Measurements from ENCODE around the gene SELENOM. TPM values are rescaled to one million over a fixed set of nuclear protein-coding genes. Genes with fewer than 3 reads are reported as not detected.
"Not testable (repeated sequence)": the region's sequence is repeated elsewhere in the genome, so short reads cannot be mapped to it uniquely, and the experiment has no call there.

Gene SELENOM
- total RNA-seq, 1 donor from 2014 or later, result 7.0 TPM

DNA sequence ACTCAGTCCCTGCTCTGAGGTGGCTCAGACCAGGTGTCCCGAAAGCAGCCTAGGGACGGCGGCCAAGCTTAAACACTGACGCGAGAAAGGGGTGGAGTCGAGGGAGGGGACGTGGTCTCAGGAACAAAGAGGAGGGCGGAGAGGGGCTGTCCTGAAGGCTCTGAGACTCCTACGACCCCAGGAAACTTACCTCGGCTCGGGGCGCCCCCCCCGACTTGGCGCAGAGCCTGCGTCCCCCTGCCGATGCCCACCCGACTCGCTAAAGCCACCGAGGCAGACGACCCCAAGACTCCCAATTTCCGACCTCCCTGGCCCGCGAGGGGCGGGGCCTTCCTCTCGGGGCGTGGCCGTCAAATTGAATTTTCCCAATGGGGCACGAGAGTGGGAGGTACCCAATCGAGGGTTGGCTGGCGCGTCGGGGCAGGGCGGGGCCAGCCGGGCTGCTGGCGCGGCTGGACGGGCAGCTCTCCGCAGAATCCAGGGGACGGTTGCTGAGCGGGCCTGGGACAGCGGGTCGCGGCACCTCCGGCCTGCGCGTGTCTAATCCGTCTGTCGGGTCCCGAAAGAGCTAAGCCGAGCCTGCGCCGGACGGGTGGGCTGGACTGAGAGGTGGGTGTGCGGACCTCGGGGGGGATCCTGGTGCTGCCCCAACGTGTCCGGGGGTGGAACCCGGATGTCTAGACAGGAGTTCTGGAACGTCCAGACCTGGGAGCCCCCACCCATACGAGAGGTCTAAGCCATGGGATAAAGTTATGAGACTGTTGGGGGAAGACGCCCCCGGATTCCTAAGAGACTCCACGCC is 26.3 kb downstream of the SELENOM start, which contains the start of gene SMTN:
Gene SMTN (plus strand): TSS at position 471 of the 802 bp plus-strand sequence. CDS start 1,941 bp downstream, outside the sequence.
- DNase-seq (ENCODE audit: low spot score) (peak; percentile 92), ATAC-seq (peak; percentile 84)

DNA sequence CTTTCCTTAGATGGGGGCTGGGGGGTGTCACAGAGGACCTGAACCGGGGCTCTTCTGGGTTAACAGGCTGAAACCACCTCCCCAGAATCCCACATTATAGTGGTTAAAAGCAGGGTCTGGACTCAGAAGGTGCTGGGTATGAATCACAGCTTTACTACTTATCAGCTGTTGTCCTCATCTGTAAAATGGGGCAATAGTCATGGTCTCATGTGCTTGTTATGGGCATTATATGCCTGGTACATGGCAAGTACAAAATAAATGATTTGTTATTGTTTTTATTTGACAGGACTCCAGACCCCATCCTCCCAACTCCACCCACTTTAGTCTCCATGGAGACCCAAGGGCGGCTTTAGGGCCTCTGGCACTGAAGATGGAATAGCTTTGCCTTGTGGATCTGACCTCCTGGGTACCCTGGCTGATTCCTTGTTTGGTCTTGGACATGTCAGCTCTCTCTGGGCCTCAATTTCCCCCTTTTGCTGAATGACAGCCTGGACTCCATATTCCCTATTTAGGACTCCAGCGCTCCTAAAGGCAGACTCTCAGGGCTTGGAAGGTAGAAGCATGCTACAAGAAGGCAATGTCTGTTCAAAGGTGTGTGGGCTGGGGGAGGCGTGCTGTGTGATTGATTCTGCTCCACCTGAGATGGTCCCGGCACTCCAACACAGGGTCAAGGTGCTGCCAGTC is 27.1 kb downstream of the SELENOM start:
- no peak for ATAC-seq
- DNase-seq (ENCODE audit: low spot score), result no peak

DNA sequence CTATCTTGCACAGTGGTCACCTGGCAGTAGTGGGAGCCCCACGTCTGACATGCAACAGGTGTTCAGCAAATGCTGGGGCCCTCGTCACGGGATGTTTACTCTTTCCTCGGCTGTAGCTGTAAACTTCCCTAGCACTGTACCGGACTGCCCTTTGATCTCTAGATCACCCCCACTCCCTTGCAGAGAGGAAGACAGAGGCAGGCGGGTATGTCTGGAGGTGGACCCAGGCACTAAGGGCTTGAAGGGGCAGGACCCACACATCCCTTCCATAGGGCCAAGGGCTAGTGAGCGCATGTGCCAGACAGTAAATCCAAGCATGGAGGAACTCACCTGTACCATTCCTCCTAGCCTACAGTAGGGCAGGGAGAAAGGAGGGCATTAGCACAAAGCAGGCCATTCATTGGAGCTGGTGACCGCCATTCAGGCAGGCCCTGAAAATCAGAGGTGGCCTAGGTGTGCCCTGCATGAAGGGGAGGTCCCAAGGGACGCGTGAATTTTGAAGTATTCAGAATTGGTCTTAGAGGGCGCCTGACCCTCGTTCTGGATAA is 28.2 kb downstream of the SELENOM start:
- DNase-seq (ENCODE audit: low spot score) (no peak), ATAC-seq (no peak)

DNA sequence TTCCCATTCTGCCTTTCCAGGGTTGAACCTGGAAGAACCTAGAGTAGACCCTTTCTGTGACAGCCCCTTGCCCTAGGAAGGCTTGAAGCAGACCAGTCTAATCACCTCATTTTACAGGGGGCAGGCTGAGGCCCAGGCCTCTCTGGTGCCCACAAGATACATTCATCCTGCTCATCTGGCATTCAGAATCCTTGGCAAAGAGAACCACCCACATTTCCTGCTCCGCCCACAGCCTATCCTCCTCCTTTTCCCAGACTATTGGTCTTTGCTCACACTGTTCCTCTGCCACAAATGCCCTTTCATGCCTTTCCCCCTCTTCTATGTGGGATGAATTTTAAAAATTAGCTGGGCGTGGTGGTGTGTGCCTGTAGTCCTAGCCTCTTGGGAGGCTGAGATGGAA is 29.0 kb downstream of the SELENOM start:
- not testable (repeated sequence) for DNase-seq (ENCODE audit: low spot score); ATAC-seq

DNA sequence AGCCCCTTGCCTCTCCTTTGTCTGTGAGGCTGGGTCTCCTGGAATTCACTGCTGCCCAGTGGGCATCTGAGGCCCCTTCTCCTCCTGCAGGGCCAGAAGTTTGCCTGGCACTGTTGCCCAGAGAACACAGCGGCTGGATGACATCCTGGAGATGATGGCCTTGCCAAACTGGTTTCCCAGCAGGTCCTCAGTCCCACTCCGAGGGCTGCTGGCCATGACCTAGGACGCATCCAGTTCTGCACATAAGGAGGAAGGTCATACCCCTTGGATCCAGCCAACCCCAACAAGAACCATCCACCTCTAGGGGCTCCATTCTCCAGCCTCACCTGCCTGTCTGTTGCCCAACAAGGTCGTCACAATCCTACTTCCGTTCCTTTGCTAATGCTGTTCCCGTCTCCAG is 29.7 kb downstream of the SELENOM start:
- ATAC-seq (no peak), DNase-seq (ENCODE audit: low spot score) (no peak)

DNA sequence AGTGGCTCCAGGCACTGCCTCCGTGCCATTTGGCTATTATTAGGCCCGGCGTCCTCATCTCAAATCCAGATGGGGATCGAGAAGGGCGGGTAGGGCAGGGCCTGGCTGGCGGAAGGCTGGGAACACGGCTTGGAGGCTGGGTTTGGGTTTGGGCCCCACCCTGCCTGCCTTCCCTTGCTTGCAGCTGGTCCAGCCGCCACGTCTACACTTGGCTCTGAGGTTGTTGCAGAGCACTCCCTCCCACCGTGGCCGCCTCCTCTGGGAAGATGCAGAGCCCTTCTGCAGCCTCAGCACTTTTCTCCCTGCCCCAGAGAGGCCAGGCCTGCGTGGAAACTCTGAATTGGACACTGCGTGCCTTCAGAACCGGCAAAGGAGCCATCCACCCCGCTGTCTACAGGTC is 31.4 kb downstream of the SELENOM start:
- no peak for DNase-seq (ENCODE audit: low spot score)
- ATAC-seq, result peak; percentile 38

DNA sequence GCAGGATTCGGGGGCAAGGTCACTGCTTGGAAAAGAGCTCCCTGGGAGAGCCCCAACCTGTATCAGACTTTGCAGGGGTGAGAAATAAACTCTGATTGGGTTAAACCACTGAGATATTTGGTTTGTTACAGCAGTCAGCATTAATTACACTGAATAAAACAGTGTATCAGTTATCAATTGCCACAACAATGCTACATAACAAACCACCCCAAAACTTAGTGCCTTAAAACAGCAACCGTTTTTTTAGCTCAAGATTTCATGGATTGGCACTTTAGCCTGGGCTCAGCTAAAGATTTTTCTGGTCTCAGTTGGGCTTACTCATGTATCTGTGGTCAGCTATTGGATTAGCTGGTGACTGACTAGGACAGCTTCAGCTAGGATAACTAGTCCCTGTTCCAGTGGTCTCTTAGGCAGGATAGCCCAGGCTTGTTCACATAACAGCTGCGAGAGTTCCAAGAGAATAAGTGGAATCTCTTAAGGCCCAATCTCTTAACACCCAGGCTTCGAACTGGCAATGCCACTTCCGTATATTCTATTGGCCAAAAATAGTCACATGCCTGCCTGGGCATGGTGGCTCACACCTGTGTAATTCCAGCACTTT is 33.7 kb downstream of the SELENOM start:
- not testable (repeated sequence) for DNase-seq (ENCODE audit: low spot score); ATAC-seq

DNA sequence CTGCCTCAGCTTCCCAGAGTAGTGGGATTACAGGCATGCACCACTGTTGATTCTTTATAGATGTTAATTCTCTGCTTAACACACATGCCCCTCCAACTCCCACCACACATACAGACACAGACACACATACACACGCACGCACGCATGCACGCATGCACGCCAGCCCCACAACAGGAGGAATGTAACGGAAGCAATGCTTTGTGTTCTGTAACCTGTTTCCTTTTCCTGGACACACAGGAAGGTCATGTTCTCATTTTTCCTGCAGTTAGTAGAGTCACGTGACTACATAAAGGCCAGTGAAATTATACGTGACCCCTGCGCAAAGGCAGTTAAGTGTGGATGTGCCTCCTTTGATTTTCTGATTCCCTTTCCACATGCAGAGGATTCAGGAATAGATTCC is 34.2 kb downstream of the SELENOM start:
- not testable (repeated sequence) for ATAC-seq; DNase-seq (ENCODE audit: low spot score)

DNA sequence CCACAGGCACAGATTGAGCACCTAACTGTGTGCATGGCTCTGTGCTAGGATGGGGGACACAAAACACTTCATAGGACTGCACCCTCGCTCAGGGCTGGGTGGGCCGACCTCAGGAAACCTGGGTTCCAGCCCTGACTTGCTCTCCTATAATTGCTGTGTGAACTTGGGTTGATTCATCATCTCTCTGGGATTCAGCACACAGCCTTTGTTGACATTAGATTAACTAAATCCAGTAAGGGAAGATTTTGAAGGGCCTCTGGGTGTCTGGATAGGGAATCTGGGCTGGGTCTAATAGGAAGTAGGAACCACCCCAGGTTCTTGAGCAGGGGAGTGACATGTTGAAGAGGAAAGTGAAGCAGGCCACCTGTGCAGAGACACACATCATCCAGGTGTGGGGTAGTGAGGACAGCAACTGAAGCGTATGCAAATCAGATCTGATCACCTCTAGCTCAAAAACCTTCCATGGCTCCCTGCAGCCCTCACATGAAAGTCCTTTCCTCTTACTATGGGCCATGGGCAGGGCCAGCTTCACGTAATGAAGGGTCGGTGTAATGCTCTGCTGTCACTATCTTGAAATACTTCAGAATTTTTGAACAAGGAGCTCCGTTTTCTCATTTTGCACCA is 37.6 kb downstream of the SELENOM start:
- DNase-seq (ENCODE audit: low spot score); ATAC-seq: not testable (repeated sequence)

DNA sequence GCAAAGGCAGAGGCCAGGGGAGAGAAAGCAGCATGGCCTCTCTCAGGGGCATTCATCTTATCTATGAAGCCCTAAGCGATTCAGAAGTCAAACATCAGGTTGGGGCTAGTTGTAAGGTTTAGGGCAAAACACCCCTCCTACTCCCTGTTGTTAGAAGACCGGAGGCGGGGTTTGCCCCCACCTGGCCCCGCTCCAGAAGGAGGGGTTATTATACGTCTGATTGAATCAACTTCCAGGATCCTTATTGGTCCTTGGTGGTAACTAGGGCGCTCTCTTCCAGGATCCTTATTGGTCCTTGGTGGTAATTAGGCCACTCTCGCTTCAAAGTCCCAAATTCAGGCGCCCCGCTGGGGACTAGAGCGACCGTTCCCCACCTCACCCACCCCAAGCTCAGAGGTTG is 38.4 kb downstream of the SELENOM start:
- DNase-seq (ENCODE audit: low spot score), result no peak
- ATAC-seq, result no peak

DNA sequence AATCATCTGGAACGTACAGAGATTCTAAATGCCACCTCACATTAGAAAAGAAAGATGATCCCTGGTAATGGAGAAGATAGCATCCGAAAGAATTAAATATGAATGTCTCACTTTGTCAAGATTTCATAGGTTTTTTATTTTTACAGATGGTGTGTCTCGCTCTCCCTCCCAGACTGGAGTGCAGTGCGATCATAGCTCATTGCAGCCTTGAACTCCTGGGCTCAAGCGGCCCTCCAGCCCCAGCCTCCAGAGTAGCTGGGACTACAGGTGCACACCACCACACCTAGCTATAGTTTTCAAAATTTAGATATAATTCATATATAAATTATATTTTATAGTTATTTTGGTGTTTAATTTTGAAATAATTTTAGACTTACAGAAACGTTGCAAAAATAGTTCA is 43.0 kb downstream of the SELENOM start:
- ATAC-seq, result no peak

DNA sequence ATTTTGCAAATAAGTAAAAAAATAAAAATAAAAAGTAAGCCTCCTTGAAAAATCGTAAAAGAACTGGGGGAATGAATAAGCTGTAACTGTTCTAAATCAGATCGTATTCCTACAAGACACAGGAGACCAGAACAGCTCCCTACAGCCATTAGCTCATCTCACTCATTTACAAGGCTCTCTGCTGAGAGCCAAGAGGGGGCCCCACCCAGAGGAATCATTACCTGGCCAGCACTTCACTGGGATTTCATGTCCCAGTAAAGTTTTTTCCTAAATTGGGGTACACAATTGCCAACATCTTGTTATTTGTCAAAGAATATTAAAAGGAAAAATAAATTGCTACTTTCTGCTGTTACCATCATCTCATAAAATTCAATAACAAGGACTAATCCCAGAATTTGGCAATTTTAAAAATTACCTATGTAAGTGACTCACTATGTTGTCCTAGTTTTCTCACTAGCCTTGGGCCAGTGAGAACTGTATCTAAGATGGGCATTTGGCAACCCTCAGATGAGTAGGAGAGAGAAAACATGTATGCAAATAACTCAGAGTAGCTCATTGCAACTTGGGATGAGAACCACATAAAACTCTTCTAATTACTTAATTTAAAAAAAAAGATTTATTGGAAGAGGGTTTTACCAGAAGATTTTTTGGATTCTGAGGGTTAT is 44.7 kb downstream of the SELENOM start:
- DNase-seq (ENCODE audit: low spot score), result no peak
- ATAC-seq, result no peak

More for the DNA sequence above, 43.0 kb downstream of the SELENOM start:
- DNase-seq (ENCODE audit: low spot score), result no peak

DNA sequence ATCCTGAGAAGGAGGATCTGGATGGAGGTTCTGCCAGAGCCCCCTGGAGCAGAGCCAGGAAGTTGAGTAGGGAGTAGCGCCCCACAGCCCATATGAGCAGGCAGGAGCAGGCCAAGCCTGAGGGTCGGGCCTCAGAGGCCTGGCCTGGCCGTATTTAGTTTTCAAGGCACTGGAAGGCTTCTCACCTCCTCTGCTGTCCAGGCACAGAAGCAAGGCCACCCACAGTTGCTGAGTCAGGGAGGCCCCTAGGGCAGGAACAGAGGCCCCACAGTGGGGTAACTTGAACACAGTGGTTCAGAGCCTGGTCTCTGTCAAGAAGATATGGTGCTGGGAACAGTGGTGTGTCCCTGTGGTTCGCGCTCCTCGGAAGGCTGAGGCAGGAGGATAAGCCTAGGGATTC is 47.7 kb downstream of the SELENOM start:
- ATAC-seq; DNase-seq (ENCODE audit: low spot score): not testable (repeated sequence)

DNA sequence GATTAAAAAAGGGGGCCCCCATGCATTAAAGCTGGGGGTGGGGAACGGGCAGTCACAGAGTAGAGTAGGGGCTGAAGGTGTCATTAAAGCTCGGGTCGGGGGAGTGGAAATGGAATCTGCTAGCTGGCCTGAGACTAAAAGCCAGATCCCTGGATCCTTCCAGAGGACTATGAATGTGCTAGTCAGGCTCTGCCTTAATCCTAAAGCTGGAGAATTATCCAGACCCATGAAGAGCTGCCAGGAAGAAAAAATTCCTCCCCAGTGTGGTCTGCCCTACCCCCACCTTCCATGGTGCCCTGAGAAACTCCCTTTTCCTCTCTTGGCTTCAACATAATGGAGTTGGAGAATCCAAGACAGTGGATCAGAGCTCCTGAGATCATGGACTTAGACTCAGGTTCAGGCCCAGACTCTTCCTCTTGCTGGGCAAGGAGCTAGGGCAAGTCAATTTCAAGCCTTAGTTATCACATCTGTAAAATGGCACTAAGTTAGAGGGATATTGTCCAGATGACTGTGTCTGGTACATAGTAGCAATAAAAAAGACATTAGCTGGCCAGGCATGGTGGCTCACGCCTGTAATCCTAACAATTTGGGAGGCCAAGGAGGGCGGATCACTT is 50.3 kb downstream of the SELENOM start:
- ATAC-seq (no peak), DNase-seq (ENCODE audit: low spot score) (no peak)

DNA sequence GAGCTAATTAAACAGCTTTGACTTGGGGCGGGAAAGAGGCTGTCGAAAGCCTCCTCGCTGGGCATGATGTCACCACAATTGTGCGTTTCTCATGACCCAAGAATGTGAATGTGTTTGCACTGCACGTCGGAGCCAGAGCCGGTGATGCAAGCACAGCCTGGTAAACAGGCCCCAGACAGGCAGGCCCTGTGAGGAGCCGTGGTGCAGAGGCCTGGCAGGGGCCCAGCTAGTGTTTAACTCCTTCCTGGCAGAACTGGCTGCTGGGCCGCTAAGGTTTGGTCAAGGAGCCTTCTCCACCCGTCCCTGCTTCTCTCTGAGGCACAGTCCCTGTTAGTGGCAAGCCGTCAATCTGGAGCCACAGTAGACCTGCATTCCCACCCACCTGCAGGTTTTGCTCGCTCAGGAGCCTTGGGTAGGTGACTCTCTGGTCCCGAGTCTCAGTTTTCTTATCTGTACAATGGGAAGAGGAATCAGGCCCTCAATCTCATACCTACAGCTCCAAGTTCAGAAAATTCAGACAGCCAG is 51.7 kb downstream of the SELENOM start:
- DNase-seq (ENCODE audit: low spot score) (peak; percentile 71), ATAC-seq (peak; percentile 88)

DNA sequence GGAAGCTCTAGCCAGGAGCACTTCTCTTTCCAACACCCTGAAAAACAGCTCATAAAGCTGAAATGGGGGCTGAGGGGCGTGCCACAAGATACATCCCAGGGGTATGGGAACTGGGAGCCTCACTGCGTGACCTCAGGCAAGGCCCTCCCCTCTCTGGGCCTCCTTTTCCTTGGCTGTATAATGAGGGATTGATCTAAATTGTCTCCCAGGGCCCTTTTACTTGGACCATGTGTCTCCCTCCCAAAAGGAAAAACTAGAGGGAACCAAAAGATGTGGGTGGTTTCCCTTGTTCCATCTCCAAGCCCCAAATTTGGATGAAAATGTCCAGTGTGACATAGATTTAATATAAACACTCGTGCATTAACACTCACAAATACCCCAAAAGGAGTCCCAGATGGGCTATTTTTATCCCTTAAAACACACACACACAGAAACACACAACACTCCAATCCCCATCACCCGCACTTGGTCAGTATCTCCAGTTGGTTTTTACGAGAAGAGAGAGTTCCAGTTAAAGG is 52.2 kb downstream of the SELENOM start:
- DNase-seq (ENCODE audit: low spot score) (no peak), ATAC-seq (no peak)
